Measurements from ENCODE around the gene UGT2A1. TPM values are rescaled to one million over a fixed set of nuclear protein-coding genes. Genes with fewer than 3 reads are reported as not detected.
"Not testable (repeated sequence)": the region's sequence is repeated elsewhere in the genome, so short reads cannot be mapped to it uniquely, and the experiment has no call there.

The UGT2A1 gene
- total and polyA plus RNA-seq, 2 donors (not counting 1 experiment from before 2014, with no cell fraction given): not detected

GRCh38 chr4:69668680-69669079 lies 15.6 kb upstream of the UGT2A1 start:
- Histone ChIP-seq H3K4me3 (ENCODE audit: control extremely low read depth in 1 of 5, extremely low read depth in 1 of 5, insufficient read depth in 1 of 5, low read depth in 2 of 5, low read length in 4 of 5) (no peak overlapping the region), H3K4me2 (replicated peaks; ENCODE audit: low read depth, low read length, poor library complexity, severe bottlenecking) (no peak overlapping the region), H4K20me1 (ENCODE audit: control insufficient read depth, insufficient read depth, low read length, poor library complexity, severe bottlenecking) (no peaks in the 10 kb centered on the region), H3K27me3 (replicated peaks in 1 of 4; ENCODE audit: control extremely low read depth in 1 of 4, control insufficient read depth in 3 of 4, insufficient read depth in 4 of 4, low read length in 3 of 4) (no peaks in the 10 kb centered on the region), H3K9ac (ENCODE audit: low read length) (no peak overlapping the region), H3K79me2 (ENCODE audit: control insufficient read depth, insufficient read depth, low read length) (no peaks in the 10 kb centered on the region), H3K4me1 (ENCODE audit: control insufficient read depth in 2 of 2, insufficient read depth in 2 of 2, low read length in 2 of 2) (no peaks in the 10 kb centered on the region), H2AFZ (ENCODE audit: insufficient read depth, low read depth, low read length, poor library complexity, severe bottlenecking) (no peak overlapping the region), H3K36me3 (replicated peaks in 1 of 2; ENCODE audit: control extremely low read depth in 1 of 2, control insufficient read depth in 1 of 2, extremely low read depth in 1 of 2, insufficient read depth in 2 of 2, low read length in 1 of 2) (no peaks in the 10 kb centered on the region), H3K27ac (ENCODE audit: low read length in 2 of 2) (no peak overlapping the region), H3K9me3 (ENCODE audit: control extremely low read depth in 1 of 3, control insufficient read depth in 2 of 3, insufficient read depth in 1 of 3, low read length in 2 of 3) (no peaks in the 10 kb centered on the region)
- H3K27ac Mint-ChIP-seq: no peak overlapping the region
- CTCF ChIA-PET: no interaction called here
- intact Hi-C loops (cut with micrococcal nuclease): no loop called here
- no peak for TF ChIP-seq EZH2 (IDR thresholded peaks at IDR 0.05; ENCODE audit: borderline replicate concordance, insufficient read depth, low read depth, low read length, poor library complexity, severe bottlenecking)
- TF ChIP-seq CTCF (IDR thresholded peaks at IDR 0.05): no peak
- H3K27me3 Mint-ChIP-seq: no peaks in the 10 kb centered on the region
- no peak for ATAC-seq (ENCODE audit: low read depth)
- H3K9me3 Mint-ChIP-seq (ENCODE audit: insufficient read depth): no peaks in the 10 kb centered on the region
- POLR2A ChIA-PET: no interaction called here
- no peak overlapping the region for H3K4me3 Mint-ChIP-seq
- H3K4me1 Mint-ChIP-seq: no peaks in the 10 kb centered on the region
- no peak for DNase-seq

GRCh38 chr4:69664009-69664408 lies 11.0 kb upstream of the UGT2A1 start:
- DNase-seq: not testable (repeated sequence)

GRCh38 chr4:69661130-69661803 lies 8.2 kb upstream of the UGT2A1 start:
- H3K79me2 ChIP-seq (ENCODE audit: control insufficient read depth, insufficient read depth, low read length); DNase-seq; H3K27ac ChIP-seq (ENCODE audit: low read length in 2 of 2); H3K27ac Mint-ChIP-seq; H3K4me1 Mint-ChIP-seq; H3K4me3 Mint-ChIP-seq; H2AFZ ChIP-seq (ENCODE audit: insufficient read depth, low read depth, low read length, poor library complexity, severe bottlenecking); CTCF ChIA-PET; H3K4me2 ChIP-seq (replicated peaks; ENCODE audit: low read depth, low read length, poor library complexity, severe bottlenecking); intact Hi-C loops (cut with micrococcal nuclease); H3K4me1 ChIP-seq (ENCODE audit: control insufficient read depth in 2 of 2, insufficient read depth in 2 of 2, low read length in 2 of 2); POLR2A ChIA-PET; H3K9ac ChIP-seq (ENCODE audit: low read length); H3K36me3 ChIP-seq (replicated peaks in 1 of 2; ENCODE audit: control extremely low read depth in 1 of 2, control insufficient read depth in 1 of 2, extremely low read depth in 1 of 2, insufficient read depth in 2 of 2, low read length in 1 of 2); H4K20me1 ChIP-seq (ENCODE audit: control insufficient read depth, insufficient read depth, low read length, poor library complexity, severe bottlenecking); ATAC-seq (ENCODE audit: low read depth); H3K27me3 Mint-ChIP-seq; H3K27me3 ChIP-seq (replicated peaks in 1 of 4; ENCODE audit: control extremely low read depth in 1 of 4, control insufficient read depth in 3 of 4, insufficient read depth in 4 of 4, low read length in 3 of 4); H3K9me3 Mint-ChIP-seq (ENCODE audit: insufficient read depth); H3K9me3 ChIP-seq (ENCODE audit: control extremely low read depth in 1 of 3, control insufficient read depth in 2 of 3, insufficient read depth in 1 of 3, low read length in 2 of 3); H3K4me3 ChIP-seq (ENCODE audit: control extremely low read depth in 1 of 5, extremely low read depth in 1 of 5, insufficient read depth in 1 of 5, low read depth in 2 of 5, low read length in 4 of 5): not testable (repeated sequence)
- WGBS (ENCODE audit: insufficient coverage): 68% methylated on average over 3 of the region's 4 CpGs

More at GRCh38 chr4:69664009-69664408, 11.0 kb upstream of the UGT2A1 start:
- H3K9ac ChIP-seq (ENCODE audit: low read length); H3K9me3 ChIP-seq (ENCODE audit: control extremely low read depth in 1 of 3, control insufficient read depth in 2 of 3, insufficient read depth in 1 of 3, low read length in 2 of 3); H3K27ac Mint-ChIP-seq; H3K79me2 ChIP-seq (ENCODE audit: control insufficient read depth, insufficient read depth, low read length); H3K4me3 Mint-ChIP-seq; POLR2A ChIA-PET; ATAC-seq (ENCODE audit: low read depth); H3K27ac ChIP-seq (ENCODE audit: low read length in 2 of 2); H4K20me1 ChIP-seq (ENCODE audit: control insufficient read depth, insufficient read depth, low read length, poor library complexity, severe bottlenecking); H3K9me3 Mint-ChIP-seq (ENCODE audit: insufficient read depth); H3K27me3 ChIP-seq (replicated peaks in 1 of 4; ENCODE audit: control extremely low read depth in 1 of 4, control insufficient read depth in 3 of 4, insufficient read depth in 4 of 4, low read length in 3 of 4); H2AFZ ChIP-seq (ENCODE audit: insufficient read depth, low read depth, low read length, poor library complexity, severe bottlenecking); H3K27me3 Mint-ChIP-seq; H3K4me3 ChIP-seq (ENCODE audit: control extremely low read depth in 1 of 5, extremely low read depth in 1 of 5, insufficient read depth in 1 of 5, low read depth in 2 of 5, low read length in 4 of 5); H3K4me1 ChIP-seq (ENCODE audit: control insufficient read depth in 2 of 2, insufficient read depth in 2 of 2, low read length in 2 of 2); H3K4me1 Mint-ChIP-seq; CTCF ChIA-PET; intact Hi-C loops (cut with micrococcal nuclease); H3K36me3 ChIP-seq (replicated peaks in 1 of 2; ENCODE audit: control extremely low read depth in 1 of 2, control insufficient read depth in 1 of 2, extremely low read depth in 1 of 2, insufficient read depth in 2 of 2, low read length in 1 of 2); H3K4me2 ChIP-seq (replicated peaks; ENCODE audit: low read depth, low read length, poor library complexity, severe bottlenecking): not testable (repeated sequence)
- 93% methylated on average over 13 of the region's 22 CpGs for whole genome bisulfite sequencing (ENCODE audit: insufficient coverage)

All from B cell (primary cell).